GM12801 (cell line): ENCODE data around the gene ARHGDIA.

Experiments
- CTCF ChIP-seq: IDR thresholded peaks from one replicate; pipeline ENCODE4 v1.5.1; 2011; ENCODE audit warnings: control low read depth; ENCODE audit not compliant: insufficient read length; ENCODE audit errors: extremely low read depth

Gene ARHGDIA

GRCh38 chr17:81888988-81889595 is 18.0 kb upstream of the ARHGDIA start:
- TF ChIP-seq CTCF: no peak

GRCh38 chr17:81888105-81888987 is 17.2 kb upstream of the ARHGDIA start:
- TF ChIP-seq CTCF: no peak

- no peak for TF ChIP-seq CTCF
Observed at GRCh38 chr17:81885869-81886548, 14.9 kb upstream of the ARHGDIA start.

GRCh38 chr17:81885454-81885853 is 14.3 kb upstream of the ARHGDIA start:
- no peak for TF ChIP-seq CTCF

GRCh38 chr17:81884968-81885367 is 13.8 kb upstream of the ARHGDIA start:
- TF ChIP-seq CTCF: no peak

- TF ChIP-seq CTCF: no peak
Observed at GRCh38 chr17:81884520-81884919, 13.4 kb upstream of the ARHGDIA start.

- TF ChIP-seq CTCF: no peak
Observed at GRCh38 chr17:81879121-81879520, 8.0 kb upstream of the ARHGDIA start.
